HCT116 (cell line): ENCODE results near the gene LCN15. TPM values are rescaled to one million over a fixed set of nuclear protein-coding genes. Genes with fewer than 3 reads are reported as not detected.

Experiments
- ATAC-seq: fragments of 200-7000 bp; cut with Tn5 transposase; 2 replicates; pipeline ENCODE4 v1.9.1; 2020; ENCODE audit warnings: mild to moderate bottlenecking, moderate library complexity
- BruUV-seq: library from RNA; stranded (reverse); fragments of 400-500 nt; replicated peaks from 2 replicates; lab custom pipeline; 2021; lab: Mats Ljungman, UMichigan
- CTCF ChIA-PET: fragments of 300-600 bp; sonication (Branson Sonifier 250); formaldehyde crosslinking; loops from one replicate; lab custom pipeline; 2021; ENCODE audit warnings: antibody characterized with exemption; lab: Charles Lee
- POLR2A ChIA-PET: fragments of 300-600, 350-600 bp; sonication (Branson Sonifier 250); formaldehyde crosslinking; loops from one replicate; lab custom pipeline; 2021; ENCODE audit warnings: antibody characterized with exemption; lab: Charles Lee
- RAD21 ChIA-PET, 2 experiments: fragments of 300-600 bp; sonication (Branson Sonifier 250); formaldehyde crosslinking; loops; one replicate each; lab custom pipeline; 2023; ENCODE audit warnings: low total read pairs in 2 of 2; ENCODE audit not compliant: uncharacterized antibody in 2 of 2, unreplicated experiment in 2 of 2, low non-redundant PET in 1 of 2; lab: Charles Lee
- DNase-seq: peaks from one replicate; pipeline ENCODE4 v3.0.0-alpha.2; 2010; ENCODE audit warnings: low read depth, low spot score
- H2AFZ ChIP-seq: fragments of 200-600 bp; shearing (Covaris generic), sonication (generic); 2 replicates; pipeline ENCODE4 v1.6.1; 2017; ENCODE audit warnings: low read depth, mixed run types, mixed read lengths, antibody characterized with exemption, low read length; ENCODE audit not compliant: poor library complexity, severe bottlenecking
- H3K27ac ChIP-seq: 2 replicates; pipeline ENCODE4 v1.5.1; 2012; ENCODE audit warnings: low read depth, low read length
- H3K27me3 ChIP-seq: fragments of 200-600 bp; sonication (generic); 2 replicates; pipeline ENCODE4 v1.6.1; 2016; ENCODE audit warnings: mixed run types, low read length, mixed read lengths; ENCODE audit not compliant: insufficient read depth
- H3K36me3 ChIP-seq, 2 experiments: fragments of 200-500 bp in 1 of 2; fragments of 200-600 bp in 1 of 2; sonication (Bioruptor generic) in 1 of 2; sonication (generic) in 1 of 2; 2 replicates each; pipeline versions ENCODE4 v1.5.1 to v1.6.1; 2014 to 2016; ENCODE audit warnings: low read length in 2 of 2, inconsistent platforms in 1 of 2, mixed read lengths in 1 of 2, mixed run types in 1 of 2; ENCODE audit not compliant: insufficient read depth in 2 of 2, control insufficient read depth in 1 of 2
- H3K4me1 ChIP-seq, 2 experiments: fragments of 200-600 bp in 1 of 2; sonication (generic) in 1 of 2; 2 replicates each; pipeline versions ENCODE4 v1.5.1 to v1.6.1; 2012 to 2017; ENCODE audit warnings: low read length in 2 of 2, inconsistent platforms in 1 of 2, mild to moderate bottlenecking in 1 of 2, mixed read lengths in 1 of 2, mixed run types in 1 of 2, moderate library complexity in 1 of 2; ENCODE audit not compliant: insufficient read depth in 2 of 2, control insufficient read depth in 1 of 2
- H3K4me2 ChIP-seq: fragments of 200-600 bp; sonication (generic); 2 replicates; pipeline ENCODE4 v1.6.1; 2017; ENCODE audit warnings: mixed run types, low read length, mixed read lengths
- H3K4me3 ChIP-seq, 2 experiments: fragments of 200-600 bp in 1 of 2; sonication (generic) in 1 of 2; replicated peaks in 1 of 2; 2 replicates each; pipeline ENCODE4 v1.5.1; 2011 to 2016; ENCODE audit warnings: low read length in 2 of 2, control low read depth in 1 of 2, low read depth in 1 of 2, mild to moderate bottlenecking in 1 of 2, mixed read lengths in 1 of 2, mixed run types in 1 of 2
- H3K79me2 ChIP-seq: fragments of 200-600 bp; sonication (generic); 2 replicates; pipeline ENCODE4 v1.6.1; 2017; ENCODE audit warnings: mild to moderate bottlenecking, mixed run types, low read length, moderate library complexity, mixed read lengths; ENCODE audit not compliant: insufficient read depth
- H3K9ac ChIP-seq: fragments of 200-600 bp; sonication (generic); 2 replicates; pipeline ENCODE4 v1.6.1; 2016; ENCODE audit warnings: low read length, mixed read lengths
- H3K9me2 ChIP-seq: fragments of 200-600 bp; sonication (generic), shearing (Covaris generic); 2 replicates; pipeline ENCODE4 v1.6.1; 2017; ENCODE audit warnings: mixed run types, mild to moderate bottlenecking, moderate library complexity; ENCODE audit not compliant: insufficient read depth
- H3K9me3 ChIP-seq, 2 experiments: fragments of 200-500 bp in 1 of 2; fragments of 200-600 bp in 1 of 2; sonication (Bioruptor generic) in 1 of 2; sonication (generic) in 1 of 2; 2 replicates each; pipeline ENCODE4 v1.6.1; 2014 to 2017; ENCODE audit warnings: low read length in 2 of 2, mixed read lengths in 2 of 2, inconsistent platforms in 1 of 2, low read depth in 1 of 2, mild to moderate bottlenecking in 1 of 2, mixed run types in 1 of 2, moderate library complexity in 1 of 2; ENCODE audit not compliant: control insufficient read depth in 1 of 2, insufficient read depth in 1 of 2
- H4K20me1 ChIP-seq: fragments of 200-600 bp; sonication (generic), shearing (Covaris generic); 2 replicates; pipeline ENCODE4 v1.6.1; 2017; ENCODE audit warnings: mixed run types, mild to moderate bottlenecking, moderate library complexity; ENCODE audit not compliant: insufficient read depth
- CBX3 ChIP-seq: IDR thresholded peaks from 2 replicates; pipeline ENCODE4 v1.6.1; 2012; ENCODE audit warnings: low read depth
- EZH2phosphoT487 ChIP-seq: fragments of 200-600 bp; IDR thresholded peaks from 2 replicates; pipeline ENCODE4 v1.6.1; 2018; ENCODE audit warnings: antibody characterized with exemption, borderline replicate concordance
- FOSL1 ChIP-seq: IDR thresholded peaks from 2 replicates; pipeline ENCODE4 v1.6.1; 2012; ENCODE audit warnings: low read depth
- POLR2A ChIP-seq: IDR thresholded peaks from 2 replicates; pipeline ENCODE4 v1.7.0; 2011; ENCODE audit warnings: borderline replicate concordance; ENCODE audit not compliant: insufficient read depth, insufficient read length; ENCODE audit errors: extremely low read depth
- POLR2AphosphoS5 ChIP-seq: IDR thresholded peaks from 2 replicates; pipeline ENCODE4 v1.6.1; 2011; ENCODE audit warnings: mild to moderate bottlenecking, low read depth, low read length, moderate library complexity
- SIN3A ChIP-seq: IDR thresholded peaks from 2 replicates; pipeline ENCODE4 v1.6.1; 2012; ENCODE audit warnings: low read depth
- SRF ChIP-seq: IDR thresholded peaks from 2 replicates; pipeline ENCODE4 v1.6.1; 2012; ENCODE audit warnings: low read depth
- TCF7L2 ChIP-seq: IDR thresholded peaks from 2 replicates; pipeline ENCODE4 v1.7.0; 2011; ENCODE audit warnings: borderline replicate concordance, inconsistent platforms; ENCODE audit not compliant: insufficient read depth, insufficient read length; ENCODE audit errors: extremely low read depth
- YY1 ChIP-seq: IDR thresholded peaks from 2 replicates; pipeline ENCODE4 v1.6.1; 2011; ENCODE audit warnings: low read length, low read depth, moderate library complexity, mild to moderate bottlenecking; ENCODE audit not compliant: insufficient replicate concordance; ENCODE audit errors: extremely low read depth
- ZFX ChIP-seq: fragments of 450-650 bp; IDR thresholded peaks from 2 replicates; pipeline ENCODE4 v1.6.1; 2017
- ZNF274 ChIP-seq: fragments of 200-500 bp; sonication (Bioruptor generic); IDR thresholded peaks from 2 replicates; pipeline ENCODE4 v1.6.1; 2014; ENCODE audit warnings: mild to moderate bottlenecking, low read depth, low read length, inconsistent platforms
- intact Hi-C: fragments of 100-400 bp; cut with micrococcal nuclease; formaldehyde crosslinking; loops from 2 replicates; pipeline ENCODE4 v1.10.0; 2022
- total RNA-seq: library from RNA; stranded (reverse); gene quantifications from one replicate; pipeline ENCODE4 v1.2.1, GENCODE V29; 2021; ENCODE audit not compliant: unreplicated experiment
- TF ChIP-seq, protein P1 (sequence below): IDR thresholded peaks from 2 replicates; pipeline ENCODE4 v1.6.1; 2011; ENCODE audit warnings: mild to moderate bottlenecking, low read length, moderate library complexity; ENCODE audit not compliant: insufficient replicate concordance; ENCODE audit errors: extremely low read depth
- TF ChIP-seq, protein P2 (sequence below): IDR thresholded peaks from 2 replicates; pipeline ENCODE4 v1.6.1; 2012; ENCODE audit warnings: low read depth
- TF ChIP-seq, protein P3 (sequence below): IDR thresholded peaks from 2 replicates; pipeline ENCODE4 v1.6.1; 2012
- TF ChIP-seq, protein P4 (sequence below), 3 experiments: fragments of 200-600 bp in 1 of 3; sonication (generic) in 1 of 3; IDR thresholded peaks in 2 of 3; conservative IDR thresholded peaks in 1 of 3; 2 replicates each; pipeline ENCODE4 v1.5.1; 2012 to 2017; ENCODE audit warnings: low read depth in 2 of 3, low read length in 2 of 3, antibody characterized with exemption in 1 of 3, borderline replicate concordance in 1 of 3, control low read depth in 1 of 3, mild to moderate bottlenecking in 1 of 3, mixed read lengths in 1 of 3, mixed run types in 1 of 3, moderate library complexity in 1 of 3; ENCODE audit not compliant: insufficient read depth in 1 of 3
- TF ChIP-seq, protein P5 (sequence below): IDR thresholded peaks from 2 replicates; pipeline ENCODE4 v1.6.1; 2012

LCN15 gene
- total RNA-seq, 1 experiment from 2014 or later: 0.76 TPM

DNA sequence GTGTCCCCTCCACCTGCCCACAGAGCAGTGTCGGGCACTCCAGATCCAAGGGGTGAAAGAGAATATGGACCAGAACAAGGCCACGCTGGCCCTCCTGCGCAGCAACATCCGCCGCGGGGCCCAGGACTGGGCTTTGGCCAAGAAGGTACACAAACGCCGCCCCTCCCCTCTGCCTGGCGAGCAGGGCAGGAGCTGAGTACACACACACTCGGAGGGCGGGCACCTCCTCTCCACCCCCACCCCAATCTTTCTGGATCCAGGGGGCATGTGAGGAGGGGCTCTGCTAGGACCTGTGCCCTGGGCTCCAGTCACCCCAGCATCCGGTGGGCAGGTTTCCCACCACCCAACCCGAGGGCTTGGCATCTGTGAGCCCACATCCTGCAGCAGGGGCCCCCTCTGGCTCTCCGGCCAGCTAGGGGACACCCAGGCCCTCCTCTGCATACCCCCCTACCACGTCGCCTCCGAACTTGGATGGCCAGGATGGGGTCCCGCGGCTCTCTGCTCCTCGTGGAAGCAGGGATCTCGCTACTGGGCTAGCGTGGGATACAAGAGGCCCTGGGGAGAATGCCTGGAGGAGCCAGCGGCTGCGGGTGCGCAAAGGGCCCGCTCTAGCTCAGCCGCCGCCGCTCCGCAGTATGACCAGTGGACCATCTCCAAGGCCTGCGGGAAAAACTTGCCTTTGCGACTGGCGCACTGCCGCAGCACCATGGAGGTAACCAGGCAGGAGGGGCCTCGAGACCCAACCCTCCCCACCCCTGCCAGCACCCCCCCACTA lies 34.9 kb upstream of the LCN15 start (continued):
- TF ChIP-seq, protein P1, sequence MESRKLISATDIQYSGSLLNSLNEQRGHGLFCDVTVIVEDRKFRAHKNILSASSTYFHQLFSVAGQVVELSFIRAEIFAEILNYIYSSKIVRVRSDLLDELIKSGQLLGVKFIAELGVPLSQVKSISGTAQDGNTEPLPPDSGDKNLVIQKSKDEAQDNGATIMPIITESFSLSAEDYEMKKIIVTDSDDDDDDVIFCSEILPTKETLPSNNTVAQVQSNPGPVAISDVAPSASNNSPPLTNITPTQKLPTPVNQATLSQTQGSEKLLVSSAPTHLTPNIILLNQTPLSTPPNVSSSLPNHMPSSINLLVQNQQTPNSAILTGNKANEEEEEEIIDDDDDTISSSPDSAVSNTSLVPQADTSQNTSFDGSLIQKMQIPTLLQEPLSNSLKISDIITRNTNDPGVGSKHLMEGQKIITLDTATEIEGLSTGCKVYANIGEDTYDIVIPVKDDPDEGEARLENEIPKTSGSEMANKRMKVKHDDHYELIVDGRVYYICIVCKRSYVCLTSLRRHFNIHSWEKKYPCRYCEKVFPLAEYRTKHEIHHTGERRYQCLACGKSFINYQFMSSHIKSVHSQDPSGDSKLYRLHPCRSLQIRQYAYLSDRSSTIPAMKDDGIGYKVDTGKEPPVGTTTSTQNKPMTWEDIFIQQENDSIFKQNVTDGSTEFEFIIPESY: no peak
- TF ChIP-seq, protein P2, sequence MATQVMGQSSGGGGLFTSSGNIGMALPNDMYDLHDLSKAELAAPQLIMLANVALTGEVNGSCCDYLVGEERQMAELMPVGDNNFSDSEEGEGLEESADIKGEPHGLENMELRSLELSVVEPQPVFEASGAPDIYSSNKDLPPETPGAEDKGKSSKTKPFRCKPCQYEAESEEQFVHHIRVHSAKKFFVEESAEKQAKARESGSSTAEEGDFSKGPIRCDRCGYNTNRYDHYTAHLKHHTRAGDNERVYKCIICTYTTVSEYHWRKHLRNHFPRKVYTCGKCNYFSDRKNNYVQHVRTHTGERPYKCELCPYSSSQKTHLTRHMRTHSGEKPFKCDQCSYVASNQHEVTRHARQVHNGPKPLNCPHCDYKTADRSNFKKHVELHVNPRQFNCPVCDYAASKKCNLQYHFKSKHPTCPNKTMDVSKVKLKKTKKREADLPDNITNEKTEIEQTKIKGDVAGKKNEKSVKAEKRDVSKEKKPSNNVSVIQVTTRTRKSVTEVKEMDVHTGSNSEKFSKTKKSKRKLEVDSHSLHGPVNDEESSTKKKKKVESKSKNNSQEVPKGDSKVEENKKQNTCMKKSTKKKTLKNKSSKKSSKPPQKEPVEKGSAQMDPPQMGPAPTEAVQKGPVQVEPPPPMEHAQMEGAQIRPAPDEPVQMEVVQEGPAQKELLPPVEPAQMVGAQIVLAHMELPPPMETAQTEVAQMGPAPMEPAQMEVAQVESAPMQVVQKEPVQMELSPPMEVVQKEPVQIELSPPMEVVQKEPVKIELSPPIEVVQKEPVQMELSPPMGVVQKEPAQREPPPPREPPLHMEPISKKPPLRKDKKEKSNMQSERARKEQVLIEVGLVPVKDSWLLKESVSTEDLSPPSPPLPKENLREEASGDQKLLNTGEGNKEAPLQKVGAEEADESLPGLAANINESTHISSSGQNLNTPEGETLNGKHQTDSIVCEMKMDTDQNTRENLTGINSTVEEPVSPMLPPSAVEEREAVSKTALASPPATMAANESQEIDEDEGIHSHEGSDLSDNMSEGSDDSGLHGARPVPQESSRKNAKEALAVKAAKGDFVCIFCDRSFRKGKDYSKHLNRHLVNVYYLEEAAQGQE: no peak
- TF ChIP-seq SRF (no peak), ZFX (no peak)
- TF ChIP-seq, protein P3, sequence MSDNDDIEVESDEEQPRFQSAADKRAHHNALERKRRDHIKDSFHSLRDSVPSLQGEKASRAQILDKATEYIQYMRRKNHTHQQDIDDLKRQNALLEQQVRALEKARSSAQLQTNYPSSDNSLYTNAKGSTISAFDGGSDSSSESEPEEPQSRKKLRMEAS: no peak

DNA sequence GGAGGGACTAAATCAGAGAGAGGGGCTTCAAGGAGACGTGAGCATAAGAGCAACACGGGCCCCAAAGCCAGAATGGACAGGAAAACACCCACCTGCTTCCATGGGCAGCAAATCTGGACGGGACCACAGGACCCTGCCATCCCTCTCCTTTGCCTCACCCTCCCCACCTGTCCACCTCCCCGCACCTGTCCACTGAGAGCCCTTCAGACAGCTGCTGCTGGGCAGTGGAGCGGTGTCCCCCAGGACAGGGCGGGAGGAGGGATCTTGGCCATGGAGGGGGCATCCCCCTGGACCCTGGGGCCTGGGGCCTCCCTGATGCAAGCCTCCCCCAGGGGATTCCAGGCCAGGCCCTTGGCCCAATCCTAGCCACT lies 34.4 kb upstream of the LCN15 start:
- POLR2A ChIA-PET: no interaction called here
- no peak overlapping the region for H3K4me2 ChIP-seq
- ATAC-seq: no peak
- TF ChIP-seq, protein P3: no peak
- TF ChIP-seq, protein P4, sequence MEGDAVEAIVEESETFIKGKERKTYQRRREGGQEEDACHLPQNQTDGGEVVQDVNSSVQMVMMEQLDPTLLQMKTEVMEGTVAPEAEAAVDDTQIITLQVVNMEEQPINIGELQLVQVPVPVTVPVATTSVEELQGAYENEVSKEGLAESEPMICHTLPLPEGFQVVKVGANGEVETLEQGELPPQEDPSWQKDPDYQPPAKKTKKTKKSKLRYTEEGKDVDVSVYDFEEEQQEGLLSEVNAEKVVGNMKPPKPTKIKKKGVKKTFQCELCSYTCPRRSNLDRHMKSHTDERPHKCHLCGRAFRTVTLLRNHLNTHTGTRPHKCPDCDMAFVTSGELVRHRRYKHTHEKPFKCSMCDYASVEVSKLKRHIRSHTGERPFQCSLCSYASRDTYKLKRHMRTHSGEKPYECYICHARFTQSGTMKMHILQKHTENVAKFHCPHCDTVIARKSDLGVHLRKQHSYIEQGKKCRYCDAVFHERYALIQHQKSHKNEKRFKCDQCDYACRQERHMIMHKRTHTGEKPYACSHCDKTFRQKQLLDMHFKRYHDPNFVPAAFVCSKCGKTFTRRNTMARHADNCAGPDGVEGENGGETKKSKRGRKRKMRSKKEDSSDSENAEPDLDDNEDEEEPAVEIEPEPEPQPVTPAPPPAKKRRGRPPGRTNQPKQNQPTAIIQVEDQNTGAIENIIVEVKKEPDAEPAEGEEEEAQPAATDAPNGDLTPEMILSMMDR (IDR thresholded peaks at IDR 0.05 in 2 of 3, conservative IDR thresholded peaks at IDR 0.05 in 1 of 3; ENCODE audit: borderline replicate concordance in 1 of 3, insufficient read depth in 1 of 3, low read depth in 2 of 3, low read length in 2 of 3): no peak
- TF ChIP-seq ZNF274 (no peak), FOSL1 (no peak), TCF7L2 (no peak), SIN3A (no peak), EZH2phosphoT487 (no peak), CBX3 (no peak), YY1 (no peak), POLR2A (no peak), POLR2AphosphoS5 (no peak)
- TF ChIP-seq, protein P5, sequence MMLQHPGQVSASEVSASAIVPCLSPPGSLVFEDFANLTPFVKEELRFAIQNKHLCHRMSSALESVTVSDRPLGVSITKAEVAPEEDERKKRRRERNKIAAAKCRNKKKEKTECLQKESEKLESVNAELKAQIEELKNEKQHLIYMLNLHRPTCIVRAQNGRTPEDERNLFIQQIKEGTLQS: no peak

More for the DNA sequence above, 34.4 kb upstream of the LCN15 start:
- Histone ChIP-seq H3K36me3 (no peaks in the 10 kb centered on the region), H3K9me2 (no peaks in the 10 kb centered on the region), H3K27ac (no peak overlapping the region), H3K4me3 (no peak overlapping the region), H4K20me1 (no peaks in the 10 kb centered on the region), H3K9ac (no peak overlapping the region), H2AFZ (no peak overlapping the region), H3K9me3 (no peaks in the 10 kb centered on the region), H3K4me1 (peaks cover 20 to 27% of the 10 kb centered on the region in 2 experiments), H3K79me2 (no peaks in the 10 kb centered on the region), H3K27me3 (no peaks in the 10 kb centered on the region)
- no TSS peak for BruUV-seq
- intact Hi-C loops: no loop called here
- ChIA-PET CTCF (interaction anchor here (1.4 kb wide), 1 partner anchor 236 kb away, joined by 3 read pairs; no protein-coding TSS in a partner anchor), RAD21 (no interaction called here)
- DNase-seq: no peak
